NCI-H1694 (cell line): Measurements from ENCODE around the gene JOSD1.

Source experiments
- DNase-seq: peaks from one replicate; lab custom pipeline; 2025; lab: John Stamatoyannopoulos, UW

The JOSD1 gene

GRCh38 chr22:38733329-38733723 lies 32.6 kb upstream of the JOSD1 start:
- peak; percentile 40 for DNase-seq

- DNase-seq = no peak
These were observed 31.6 kb upstream of the JOSD1 start for GRCh38 chr22:38732251-38732815.

- DNase-seq = no peak
These were observed 31.0 kb upstream of the JOSD1 start for GRCh38 chr22:38731703-38732161.

GRCh38 chr22:38730411-38730871 lies 29.7 kb upstream of the JOSD1 start:
- no peak for DNase-seq

- no peak for DNase-seq
These were observed 29.2 kb upstream of the JOSD1 start for GRCh38 chr22:38729946-38730345.

- no peak for DNase-seq
These were observed 28.4 kb upstream of the JOSD1 start for GRCh38 chr22:38728871-38729796.

- no peak for DNase-seq
These were observed 27.0 kb upstream of the JOSD1 start for GRCh38 chr22:38727530-38728451.

GRCh38 chr22:38727123-38727522 lies 26.4 kb upstream of the JOSD1 start:
- no peak for DNase-seq

- DNase-seq = no peak
These were observed 25.3 kb upstream of the JOSD1 start for GRCh38 chr22:38725900-38726655.

GRCh38 chr22:38724926-38725571 lies 24.3 kb upstream of the JOSD1 start:
- peak; percentile 55 for DNase-seq

- no peak for DNase-seq
These were observed 23.4 kb upstream of the JOSD1 start for GRCh38 chr22:38724176-38724575.

- no peak for DNase-seq
These were observed 20.8 kb upstream of the JOSD1 start for GRCh38 chr22:38721551-38721950.

GRCh38 chr22:38720350-38720749 lies 19.6 kb upstream of the JOSD1 start:
- DNase-seq = no peak

GRCh38 chr22:38719196-38719595 lies 18.5 kb upstream of the JOSD1 start:
- DNase-seq = no peak

GRCh38 chr22:38718414-38718813 lies 17.7 kb upstream of the JOSD1 start:
- DNase-seq = no peak

GRCh38 chr22:38717244-38717643 lies 16.5 kb upstream of the JOSD1 start:
- no peak for DNase-seq

GRCh38 chr22:38716826-38717225 lies 16.1 kb upstream of the JOSD1 start:
- no peak for DNase-seq

GRCh38 chr22:38716271-38716670 lies 15.5 kb upstream of the JOSD1 start:
- DNase-seq = no peak

- DNase-seq = no peak
These were observed 15.1 kb upstream of the JOSD1 start for GRCh38 chr22:38715852-38716251.

- DNase-seq = no peak
These were observed 14.5 kb upstream of the JOSD1 start for GRCh38 chr22:38715176-38715764.

- no peak for DNase-seq
These were observed 13.2 kb upstream of the JOSD1 start for GRCh38 chr22:38713921-38714320.
